ENCODE results near the gene GOLGA3.
"Not testable (repeated sequence)": the region's sequence is repeated elsewhere in the genome, so short reads cannot be mapped to it uniquely, and the experiment has no call there.

GOLGA3 gene

GRCh38 chr12:132861558-132861957 is 32.9 kb upstream of the GOLGA3 start:
- Histone ChIP-seq H3K9me3 (ENCODE audit: insufficient read depth, low read length) (no peaks in the 10 kb centered on the region), H3K27me3 (ENCODE audit: low read depth, low read length) (no peaks in the 10 kb centered on the region), H3K9ac (ENCODE audit: low read length) (no peak overlapping the region), H3K4me1 (ENCODE audit: low read length) (no peaks in the 10 kb centered on the region), H3K4me3 (ENCODE audit: low read length) (no peak overlapping the region), H3K27ac (ENCODE audit: low read length) (no peak overlapping the region), H3K4me2 (ENCODE audit: low read length) (no peak overlapping the region), H3K36me3 (replicated peaks; ENCODE audit: low read depth, low read length) (no peaks in the 10 kb centered on the region), H3K79me2 (ENCODE audit: low read length) (no peaks in the 10 kb centered on the region), H2AFZ (ENCODE audit: low read depth, low read length) (no peak overlapping the region), H4K20me1 (ENCODE audit: insufficient read depth, low read length) (no peaks in the 10 kb centered on the region)
- TF ChIP-seq EZH2phosphoT487 (IDR thresholded peaks at IDR 0.05; ENCODE audit: low read depth) = no peak
- TF ChIP-seq, protein P1, sequence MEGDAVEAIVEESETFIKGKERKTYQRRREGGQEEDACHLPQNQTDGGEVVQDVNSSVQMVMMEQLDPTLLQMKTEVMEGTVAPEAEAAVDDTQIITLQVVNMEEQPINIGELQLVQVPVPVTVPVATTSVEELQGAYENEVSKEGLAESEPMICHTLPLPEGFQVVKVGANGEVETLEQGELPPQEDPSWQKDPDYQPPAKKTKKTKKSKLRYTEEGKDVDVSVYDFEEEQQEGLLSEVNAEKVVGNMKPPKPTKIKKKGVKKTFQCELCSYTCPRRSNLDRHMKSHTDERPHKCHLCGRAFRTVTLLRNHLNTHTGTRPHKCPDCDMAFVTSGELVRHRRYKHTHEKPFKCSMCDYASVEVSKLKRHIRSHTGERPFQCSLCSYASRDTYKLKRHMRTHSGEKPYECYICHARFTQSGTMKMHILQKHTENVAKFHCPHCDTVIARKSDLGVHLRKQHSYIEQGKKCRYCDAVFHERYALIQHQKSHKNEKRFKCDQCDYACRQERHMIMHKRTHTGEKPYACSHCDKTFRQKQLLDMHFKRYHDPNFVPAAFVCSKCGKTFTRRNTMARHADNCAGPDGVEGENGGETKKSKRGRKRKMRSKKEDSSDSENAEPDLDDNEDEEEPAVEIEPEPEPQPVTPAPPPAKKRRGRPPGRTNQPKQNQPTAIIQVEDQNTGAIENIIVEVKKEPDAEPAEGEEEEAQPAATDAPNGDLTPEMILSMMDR (IDR thresholded peaks at IDR 0.05; ENCODE audit: low read depth, low read length) = no peak

DNA sequence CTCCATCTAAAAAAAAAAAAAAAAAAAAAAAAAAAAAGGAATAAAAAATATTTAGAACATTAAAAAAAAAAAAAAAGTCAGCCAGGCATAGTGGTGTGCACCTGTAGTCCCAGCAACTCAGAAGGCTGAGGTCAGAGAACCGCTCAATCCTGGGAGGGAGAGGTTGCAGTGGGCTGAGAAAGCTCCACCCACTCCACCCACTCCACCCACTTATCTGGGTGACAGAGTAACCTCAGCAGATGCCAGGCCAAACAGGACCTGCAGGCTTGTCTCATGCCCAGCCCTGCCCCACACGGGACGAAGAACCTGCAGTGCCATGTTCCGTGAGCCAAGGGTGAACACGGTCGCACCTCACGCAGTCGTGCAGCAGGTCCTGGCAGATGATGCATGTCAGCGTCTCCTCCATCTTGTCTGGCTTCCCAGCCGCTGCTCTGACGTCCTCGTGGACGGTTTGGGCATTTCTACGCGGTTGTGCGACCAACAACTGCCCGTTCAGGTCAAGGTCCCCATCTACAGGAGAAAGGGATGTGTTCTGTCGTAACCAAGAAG is 30.1 kb upstream of the GOLGA3 start:
- no peaks in the 10 kb centered on the region for H4K20me1 ChIP-seq (ENCODE audit: insufficient read depth, low read length)
- H3K9me3 ChIP-seq (ENCODE audit: insufficient read depth, low read length) = no peaks in the 10 kb centered on the region
- no peaks in the 10 kb centered on the region for H3K27me3 ChIP-seq (ENCODE audit: low read depth, low read length)
- TF ChIP-seq, protein P1 (IDR thresholded peaks at IDR 0.05; ENCODE audit: low read depth, low read length) = no peak
- TF ChIP-seq EZH2phosphoT487 (IDR thresholded peaks at IDR 0.05; ENCODE audit: low read depth) = no peak
- no peak overlapping the region for H2AFZ ChIP-seq (ENCODE audit: low read depth, low read length)
- no peaks in the 10 kb centered on the region for H3K36me3 ChIP-seq (replicated peaks; ENCODE audit: low read depth, low read length)
- no peak overlapping the region for H3K9ac ChIP-seq (ENCODE audit: low read length)
- H3K4me3 ChIP-seq (ENCODE audit: low read length) = no peak overlapping the region
- H3K4me2 ChIP-seq (ENCODE audit: low read length) = no peak overlapping the region
- no peak overlapping the region for H3K27ac ChIP-seq (ENCODE audit: low read length)
- H3K4me1 ChIP-seq (ENCODE audit: low read length) = no peaks in the 10 kb centered on the region
- no peaks in the 10 kb centered on the region for H3K79me2 ChIP-seq (ENCODE audit: low read length)

- H2AFZ ChIP-seq (ENCODE audit: low read depth, low read length); H3K4me2 ChIP-seq (ENCODE audit: low read length); H3K27ac ChIP-seq (ENCODE audit: low read length); H4K20me1 ChIP-seq (ENCODE audit: insufficient read depth, low read length); H3K27me3 ChIP-seq (ENCODE audit: low read depth, low read length); H3K9me3 ChIP-seq (ENCODE audit: insufficient read depth, low read length); H3K79me2 ChIP-seq (ENCODE audit: low read length); H3K9ac ChIP-seq (ENCODE audit: low read length); H3K36me3 ChIP-seq (replicated peaks; ENCODE audit: low read depth, low read length); H3K4me3 ChIP-seq (ENCODE audit: low read length); H3K4me1 ChIP-seq (ENCODE audit: low read length): not testable (repeated sequence)
Measured at GRCh38 chr12:132857019-132857418, 28.4 kb upstream of the GOLGA3 start.

GRCh38 chr12:132856581-132856980 is 27.9 kb upstream of the GOLGA3 start:
- Histone ChIP-seq H3K4me1 (ENCODE audit: low read length) (no peaks in the 10 kb centered on the region), H2AFZ (ENCODE audit: low read depth, low read length) (no peak overlapping the region), H3K9me3 (ENCODE audit: insufficient read depth, low read length) (no peaks in the 10 kb centered on the region), H3K27ac (ENCODE audit: low read length) (no peak overlapping the region), H4K20me1 (ENCODE audit: insufficient read depth, low read length) (no peaks in the 10 kb centered on the region), H3K4me2 (ENCODE audit: low read length) (no peak overlapping the region), H3K4me3 (ENCODE audit: low read length) (no peak overlapping the region), H3K27me3 (ENCODE audit: low read depth, low read length) (no peaks in the 10 kb centered on the region), H3K36me3 (replicated peaks; ENCODE audit: low read depth, low read length) (no peaks in the 10 kb centered on the region), H3K79me2 (ENCODE audit: low read length) (no peaks in the 10 kb centered on the region), H3K9ac (ENCODE audit: low read length) (no peak overlapping the region)
- TF ChIP-seq, protein P1 (IDR thresholded peaks at IDR 0.05; ENCODE audit: low read depth, low read length) = no peak
- no peak for TF ChIP-seq EZH2phosphoT487 (IDR thresholded peaks at IDR 0.05; ENCODE audit: low read depth)

DNA sequence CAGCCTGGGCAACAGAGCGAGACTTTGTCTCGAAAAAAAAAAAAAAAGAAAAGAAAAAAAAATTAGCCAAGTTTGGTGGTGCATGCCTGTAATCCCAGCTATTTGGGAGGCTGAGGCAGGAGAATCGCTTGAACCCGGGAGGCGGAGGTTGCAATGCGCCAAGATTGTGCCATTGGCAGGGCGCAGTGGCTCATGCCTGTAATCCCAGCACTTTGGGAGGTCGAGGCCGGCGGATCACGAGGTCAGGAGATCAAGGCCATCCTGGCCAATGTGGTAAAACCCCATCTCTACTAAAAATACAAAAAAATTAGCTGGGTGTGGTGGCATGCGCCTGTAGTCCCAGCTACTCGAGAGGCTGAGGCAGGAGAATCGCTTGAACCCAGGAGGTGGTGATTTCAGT is 26.5 kb upstream of the GOLGA3 start:
- H3K79me2 ChIP-seq (ENCODE audit: low read length); H4K20me1 ChIP-seq (ENCODE audit: insufficient read depth, low read length); H3K36me3 ChIP-seq (replicated peaks; ENCODE audit: low read depth, low read length); H3K9me3 ChIP-seq (ENCODE audit: insufficient read depth, low read length); H3K9ac ChIP-seq (ENCODE audit: low read length); H3K27ac ChIP-seq (ENCODE audit: low read length); H2AFZ ChIP-seq (ENCODE audit: low read depth, low read length); H3K4me1 ChIP-seq (ENCODE audit: low read length); H3K4me2 ChIP-seq (ENCODE audit: low read length); H3K27me3 ChIP-seq (ENCODE audit: low read depth, low read length); H3K4me3 ChIP-seq (ENCODE audit: low read length): not testable (repeated sequence)

Measured in OCI-LY3 (cell line).